Hepatocyte (in vitro differentiated cells): ENCODE measurements around the gene NOTUM. TPM values are rescaled to one million over a fixed set of nuclear protein-coding genes. Genes with fewer than 3 reads are reported as not detected.

Experiments used
- DNase-seq: peaks from one replicate; pipeline ENCODE4 v3.0.0-alpha.2; 2016; ENCODE audit warnings: low spot score
- H2AFZ ChIP-seq: fragments of 200-600 bp; sonication (generic); 2 replicates; pipeline ENCODE4 v1.6.0; 2016; ENCODE audit warnings: antibody characterized with exemption, mild to moderate bottlenecking
- H3K27ac ChIP-seq: fragments of 200-600 bp; sonication (generic); 2 replicates; pipeline ENCODE4 v1.5.1; 2016; ENCODE audit warnings: mild to moderate bottlenecking
- H3K27me3 ChIP-seq: fragments of 200-600 bp; sonication (generic); 2 replicates; pipeline ENCODE4 v1.6.1; 2016
- H3K36me3 ChIP-seq: fragments of 200-600 bp; sonication (generic); replicated peaks from 2 replicates; pipeline ENCODE4 v1.5.1; 2016; ENCODE audit warnings: low read depth; ENCODE audit not compliant: insufficient read depth
- H3K4me1 ChIP-seq: fragments of 200-600 bp; sonication (generic); 2 replicates; pipeline ENCODE4 v1.5.1; 2016; ENCODE audit warnings: mild to moderate bottlenecking, moderate library complexity; ENCODE audit not compliant: insufficient read depth
- H3K4me2 ChIP-seq: fragments of 200-600 bp; sonication (generic); 2 replicates; pipeline ENCODE4 v1.6.0; 2016
- H3K4me3 ChIP-seq: fragments of 200-600 bp; sonication (generic); 2 replicates; pipeline ENCODE4 v1.5.1; 2016; ENCODE audit warnings: mild to moderate bottlenecking
- H3K79me2 ChIP-seq: fragments of 200-600 bp; sonication (generic); 2 replicates; pipeline ENCODE4 v1.6.0; 2017; ENCODE audit warnings: mild to moderate bottlenecking
- H3K9me2 ChIP-seq: fragments of 200-600 bp; sonication (generic); replicated peaks from 2 replicates; pipeline ENCODE4 v1.6.0; 2017; ENCODE audit warnings: mild to moderate bottlenecking; ENCODE audit not compliant: insufficient read depth
- H3K9me3 ChIP-seq: fragments of 200-600 bp; sonication (generic); 2 replicates; pipeline ENCODE4 v1.5.1; 2016; ENCODE audit warnings: low read depth, mild to moderate bottlenecking
- H4K20me1 ChIP-seq: fragments of 200-600 bp; sonication (generic); 2 replicates; pipeline ENCODE4 v1.6.0; 2016; ENCODE audit warnings: mild to moderate bottlenecking; ENCODE audit not compliant: insufficient read depth, poor library complexity, severe bottlenecking
- EZH2 ChIP-seq: fragments of 200-600 bp; sonication (generic); IDR thresholded peaks from 2 replicates; pipeline ENCODE4 v1.6.1; 2016; ENCODE audit warnings: antibody characterized with exemption, mild to moderate bottlenecking, borderline replicate concordance
- EZH2phosphoT487 ChIP-seq: fragments of 200-600 bp; sonication (generic); IDR thresholded peaks from one replicate; pipeline ENCODE4 v1.6.1; 2018; ENCODE audit warnings: antibody characterized with exemption, mild to moderate bottlenecking, low read depth, moderate library complexity; ENCODE audit not compliant: unreplicated experiment, severe bottlenecking
- WGBS: methylation state at CpG from one replicate; pipeline ENCODE4 v1.1.6; 2016; ENCODE audit warnings: low lambda C conversion rate; ENCODE audit errors: missing lambda C conversion rate; 5-methylcytosine and 5-hydroxymethylcytosine counted together
- polyA plus RNA-seq: library from polyadenylated mRNA; unstranded; fragments of >200 nt; fragmentation: Nextera tagmentation; extraction: Ambion mirVana; gene quantifications from 2 replicates; pipeline ENCODE4 v1.2.1, GENCODE V29; 2016
- total RNA-seq: library from RNA; depleted of rRNA; stranded (reverse); fragments of >200 nt; gene quantifications from 2 replicates; pipeline ENCODE4 v1.2.3, GENCODE V29; 2014
- TF ChIP-seq, protein P1 (sequence below): fragments of 200-600 bp; sonication (generic); IDR thresholded peaks from 2 replicates; pipeline ENCODE4 v1.5.1; 2016; ENCODE audit warnings: antibody characterized with exemption, mild to moderate bottlenecking; ENCODE audit not compliant: poor library complexity

Gene NOTUM
- total and polyA plus RNA-seq, 2 experiments from 2014 or later: 1.0 to 4.7 TPM

DNA sequence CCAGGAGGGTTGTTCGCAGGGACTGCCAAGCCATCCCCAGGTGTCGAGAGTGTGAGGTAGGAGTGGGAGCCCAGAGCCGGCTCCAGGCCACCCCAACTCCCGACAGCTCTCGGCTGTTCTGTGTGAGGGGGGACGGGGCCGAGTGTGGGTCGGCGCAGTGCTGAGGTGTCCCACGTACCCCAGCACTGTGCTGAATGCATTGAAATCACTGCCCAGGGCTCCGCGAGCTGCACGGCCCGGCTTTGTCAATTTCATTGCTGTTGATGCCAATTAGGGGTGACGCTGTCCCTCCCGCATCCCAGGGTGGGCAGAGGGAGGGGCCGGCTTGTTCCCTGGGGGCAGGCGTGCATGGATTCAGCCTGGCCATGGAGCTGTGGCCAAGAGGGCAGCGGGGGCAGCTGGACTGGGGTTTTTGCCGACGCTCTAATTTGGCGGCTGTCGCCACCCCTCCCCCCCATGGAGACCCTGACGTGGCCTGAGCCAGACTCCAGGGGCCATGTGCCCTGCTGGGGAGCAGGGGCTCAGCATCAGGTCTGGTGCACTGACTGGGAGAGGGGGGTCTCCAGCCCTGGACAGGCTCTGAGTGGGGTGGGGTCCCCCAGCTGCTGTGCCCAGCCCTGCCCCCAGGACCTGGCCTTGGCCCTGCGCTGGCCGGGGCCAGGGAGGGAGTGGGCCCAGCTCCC is 47.4 kb upstream of the NOTUM start:
- no peak overlapping the region for H3K4me3 ChIP-seq
- H3K27me3 ChIP-seq: no peaks in the 10 kb centered on the region
- H3K4me1 ChIP-seq: peaks cover 21% of the 10 kb centered on the region
- H3K36me3 ChIP-seq: no peaks in the 10 kb centered on the region
- H2AFZ ChIP-seq: no peak overlapping the region
- H3K9me2 ChIP-seq: no peaks in the 10 kb centered on the region
- H3K4me2 ChIP-seq: no peak overlapping the region
- 92% methylated on average over 22 of the region's 26 CpGs for WGBS
- no peak for DNase-seq
- no peak overlapping the region for H3K27ac ChIP-seq
- TF ChIP-seq, protein P1, sequence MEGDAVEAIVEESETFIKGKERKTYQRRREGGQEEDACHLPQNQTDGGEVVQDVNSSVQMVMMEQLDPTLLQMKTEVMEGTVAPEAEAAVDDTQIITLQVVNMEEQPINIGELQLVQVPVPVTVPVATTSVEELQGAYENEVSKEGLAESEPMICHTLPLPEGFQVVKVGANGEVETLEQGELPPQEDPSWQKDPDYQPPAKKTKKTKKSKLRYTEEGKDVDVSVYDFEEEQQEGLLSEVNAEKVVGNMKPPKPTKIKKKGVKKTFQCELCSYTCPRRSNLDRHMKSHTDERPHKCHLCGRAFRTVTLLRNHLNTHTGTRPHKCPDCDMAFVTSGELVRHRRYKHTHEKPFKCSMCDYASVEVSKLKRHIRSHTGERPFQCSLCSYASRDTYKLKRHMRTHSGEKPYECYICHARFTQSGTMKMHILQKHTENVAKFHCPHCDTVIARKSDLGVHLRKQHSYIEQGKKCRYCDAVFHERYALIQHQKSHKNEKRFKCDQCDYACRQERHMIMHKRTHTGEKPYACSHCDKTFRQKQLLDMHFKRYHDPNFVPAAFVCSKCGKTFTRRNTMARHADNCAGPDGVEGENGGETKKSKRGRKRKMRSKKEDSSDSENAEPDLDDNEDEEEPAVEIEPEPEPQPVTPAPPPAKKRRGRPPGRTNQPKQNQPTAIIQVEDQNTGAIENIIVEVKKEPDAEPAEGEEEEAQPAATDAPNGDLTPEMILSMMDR: no peak
- TF ChIP-seq EZH2phosphoT487: no peak
- no peak for TF ChIP-seq EZH2
- no peaks in the 10 kb centered on the region for H3K9me3 ChIP-seq
- H4K20me1 ChIP-seq: no peaks in the 10 kb centered on the region
- no peaks in the 10 kb centered on the region for H3K79me2 ChIP-seq

DNA sequence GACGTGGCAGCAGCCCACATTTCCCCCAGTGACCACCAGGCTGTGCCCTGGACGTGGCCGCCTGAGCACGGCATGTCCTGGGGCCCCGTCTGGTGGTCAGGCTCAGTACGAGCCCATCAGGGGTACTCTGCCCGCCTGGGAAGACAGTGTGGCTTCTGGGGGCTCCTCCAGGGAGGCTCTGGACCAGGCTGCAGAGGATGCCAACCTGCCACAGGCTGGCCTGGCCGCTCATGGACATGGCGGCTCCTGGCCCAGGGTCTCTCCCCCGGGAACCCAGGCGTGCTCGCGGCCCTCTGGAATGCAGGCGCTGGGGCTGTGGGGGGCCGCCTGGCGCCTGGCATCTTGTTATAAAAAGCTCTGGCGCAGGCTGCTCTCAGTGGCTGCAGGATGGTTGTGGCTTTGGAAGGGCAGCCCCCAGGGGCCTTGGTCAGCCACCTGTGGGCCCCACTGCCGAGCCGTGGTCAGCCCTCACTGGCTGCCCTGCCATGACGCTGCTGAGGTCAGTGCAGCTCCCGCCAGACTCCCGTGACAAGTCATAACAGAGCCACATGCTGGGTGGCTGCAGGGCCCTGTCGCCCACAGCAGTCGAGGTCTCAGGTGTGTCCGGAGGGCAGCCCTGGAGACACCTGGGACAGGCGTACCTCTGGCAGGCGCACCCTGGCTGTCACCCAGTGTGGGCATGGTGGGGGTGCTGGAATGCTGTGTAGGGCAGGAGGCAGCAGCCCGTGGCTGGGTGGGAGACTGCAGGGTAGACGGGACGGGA is 46.7 kb upstream of the NOTUM start:
- Histone ChIP-seq H4K20me1 (no peaks in the 10 kb centered on the region), H3K9me2 (no peaks in the 10 kb centered on the region), H3K4me1 (peaks cover 23% of the 10 kb centered on the region), H3K79me2 (peaks cover 1% of the 10 kb centered on the region), H3K27me3 (no peaks in the 10 kb centered on the region), H3K27ac (no peak overlapping the region), H2AFZ (no peak overlapping the region), H3K4me2 (no peak overlapping the region), H3K9me3 (no peaks in the 10 kb centered on the region), H3K36me3 (no peaks in the 10 kb centered on the region), H3K4me3 (no peak overlapping the region)
- 92% methylated on average over 30 of the region's 30 CpGs for WGBS
- TF ChIP-seq EZH2phosphoT487 (no peak), EZH2 (no peak)
- TF ChIP-seq, protein P1: no peak
- no peak for DNase-seq

DNA sequence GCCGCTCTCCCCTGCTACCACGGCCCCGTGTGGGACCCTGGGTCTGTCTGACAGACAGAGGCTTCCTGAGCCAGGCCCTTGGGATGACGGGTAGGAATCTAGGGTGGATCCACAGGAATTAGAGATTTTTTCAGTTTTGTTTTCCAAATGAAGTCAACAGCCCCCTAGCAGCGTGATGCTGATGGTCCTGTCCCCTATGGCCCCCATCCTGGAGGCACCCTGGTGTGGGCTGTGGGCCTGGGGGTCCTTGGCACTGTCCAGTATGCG is 46.2 kb upstream of the NOTUM start:
- no peak for DNase-seq
- H3K9me2 ChIP-seq: no peaks in the 10 kb centered on the region
- 93% methylated on average over 6 of the region's 6 CpGs for WGBS
- no peaks in the 10 kb centered on the region for H3K9me3 ChIP-seq
- TF ChIP-seq EZH2phosphoT487: no peak
- H3K4me2 ChIP-seq: no peak overlapping the region
- H3K27ac ChIP-seq: no peak overlapping the region
- H3K27me3 ChIP-seq: no peaks in the 10 kb centered on the region
- H2AFZ ChIP-seq: no peak overlapping the region
- H3K79me2 ChIP-seq: peaks cover 6% of the 10 kb centered on the region
- no peaks in the 10 kb centered on the region for H3K36me3 ChIP-seq
- peaks cover 18% of the 10 kb centered on the region for H3K4me1 ChIP-seq
- H3K4me3 ChIP-seq: no peak overlapping the region
- no peaks in the 10 kb centered on the region for H4K20me1 ChIP-seq

DNA sequence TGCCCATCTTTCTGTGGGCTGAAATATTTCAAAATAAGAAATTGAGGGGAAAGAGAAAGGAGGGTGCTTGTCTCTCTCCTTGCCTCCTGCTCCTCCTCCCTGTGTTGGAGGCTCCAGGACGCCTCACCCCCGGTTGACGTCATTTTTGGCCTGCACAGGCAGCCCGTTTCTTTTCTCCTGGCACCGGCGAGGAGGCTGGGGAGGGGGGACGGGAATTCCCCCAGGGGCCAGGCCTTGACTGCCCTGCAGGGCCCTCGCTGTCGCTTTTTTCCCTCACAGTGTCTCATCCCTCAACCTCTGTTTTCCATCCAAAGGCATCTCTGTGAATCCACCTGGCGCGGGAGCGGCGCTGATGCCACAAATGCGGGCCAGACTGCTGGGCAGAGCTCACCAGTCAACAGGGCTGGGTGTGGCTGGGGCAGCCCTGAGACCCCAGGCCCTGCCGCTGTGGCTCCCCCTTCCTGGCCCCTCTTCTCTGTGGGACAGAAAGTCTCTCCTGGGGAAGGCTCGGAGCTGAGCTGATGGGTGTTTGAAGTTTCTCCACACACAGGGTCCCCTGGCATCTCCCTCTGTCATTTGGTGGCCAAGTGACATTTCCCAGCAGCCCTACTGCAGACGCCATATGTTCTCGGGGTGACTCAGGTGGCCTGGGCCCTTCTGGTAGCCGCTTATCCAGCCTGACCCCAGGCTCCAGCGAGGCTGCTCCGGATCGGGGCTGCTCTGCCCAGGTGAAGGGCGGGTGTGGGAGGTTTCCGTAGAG is 45.7 kb upstream of the NOTUM start:
- no peak for TF ChIP-seq EZH2phosphoT487
- TF ChIP-seq, protein P1: no peak
- no peak for TF ChIP-seq EZH2
- H3K27ac ChIP-seq: no peak overlapping the region
- peaks cover 7% of the 10 kb centered on the region for H3K79me2 ChIP-seq
- H3K4me1 ChIP-seq: peaks cover 18% of the 10 kb centered on the region
- 86% methylated on average over 24 of the region's 24 CpGs for WGBS
- no peaks in the 10 kb centered on the region for H4K20me1 ChIP-seq
- no peaks in the 10 kb centered on the region for H3K36me3 ChIP-seq
- H3K9me3 ChIP-seq: no peaks in the 10 kb centered on the region
- no peak overlapping the region for H3K4me3 ChIP-seq
- H3K4me2 ChIP-seq: no peak overlapping the region
- H3K27me3 ChIP-seq: no peaks in the 10 kb centered on the region
- no peaks in the 10 kb centered on the region for H3K9me2 ChIP-seq
- H2AFZ ChIP-seq: no peak overlapping the region
- no peak for DNase-seq
